Heart right ventricle (tissue), 16 donors: Measurements from ENCODE around the gene RAD51B. TPM values are rescaled to one million over a fixed set of nuclear protein-coding genes. Genes with fewer than 3 reads are reported as not detected.
A peak's percentile ranks its signal among the peaks of the same experiment; 100 is the strongest.

Experiments
- ATAC-seq, 8 donors: fragments of 200-7000 bp; cut with Tn5 transposase; one replicate each; pipeline ENCODE4 v1.9.1; 2020; ENCODE audit warnings: mild to moderate bottlenecking in 8 of 8, moderate library complexity in 8 of 8, moderate number of reproducible peaks in 1 of 8
- DNase-seq, 2 donors: peaks; one replicate each; pipeline ENCODE4 v3.0.0-alpha.2; 2020
- H3K27ac ChIP-seq, 10 donors: fragments of 200-600 bp; sonication (generic) in 2 of 10; one replicate each; pipeline versions ENCODE4 v1.5.0 to v1.8.0; 2020 to 2022; ENCODE audit warnings: mild to moderate bottlenecking in 3 of 10
- H3K27me3 ChIP-seq, 7 donors: fragments of 200-600 bp; one replicate each; pipeline ENCODE4 v1.8.0; 2021 to 2022; ENCODE audit warnings: mild to moderate bottlenecking in 2 of 7
- H3K36me3 ChIP-seq, 9 donors: fragments of 200-600 bp; sonication (generic) in 1 of 9; one replicate each; pipeline versions ENCODE4 v1.5.0 to v1.8.0; 2020 to 2022; ENCODE audit warnings: mild to moderate bottlenecking in 2 of 9
- H3K4me1 ChIP-seq, 9 donors: fragments of 200-600 bp; sonication (generic) in 1 of 9; one replicate each; pipeline versions ENCODE4 v1.5.0 to v1.8.0; 2020 to 2022; ENCODE audit warnings: mild to moderate bottlenecking in 4 of 9
- H3K4me3 ChIP-seq, 10 donors: fragments of 200-600 bp; sonication (generic) in 2 of 10; one replicate each; pipeline versions ENCODE4 v1.5.0 to v1.8.0; 2020 to 2022; ENCODE audit warnings: mild to moderate bottlenecking in 7 of 10, moderate library complexity in 2 of 10
- H3K9me3 ChIP-seq, 11 donors: fragments of 200-600 bp in 10 of 11; sonication (generic) in 2 of 11; one replicate each; pipeline versions ENCODE4 v1.5.0 to v1.8.0; 2013 to 2022; ENCODE audit warnings: mild to moderate bottlenecking in 2 of 11, control low read depth in 1 of 11, moderate library complexity in 1 of 11
- CTCF ChIP-seq, 9 donors: fragments of 200-600 bp; sonication (generic) in 2 of 9; IDR thresholded peaks; one replicate each; pipeline versions ENCODE4 v1.5.0 to v1.8.0; 2021 to 2022; ENCODE audit warnings: antibody characterized with exemption in 9 of 9, mild to moderate bottlenecking in 5 of 9, moderate library complexity in 1 of 9
- WGBS, 2 donors: extraction: QIAGEN DNeasy Blood & Tissue Kit; methylation state at CpG; one replicate each; pipeline ENCODE4 v1.1.7; 2013; ENCODE audit warnings: inconsistent platforms in 1 of 2; 5-methylcytosine and 5-hydroxymethylcytosine counted together
- intact Hi-C, 10 donors: fragments of 100-400 bp; cut with DNase I; formaldehyde crosslinking; loops; one replicate each; pipeline versions ENCODE4 v1.11.1 to v1.14.2; 2022
- polyA plus RNA-seq, 2 donors: library from polyadenylated mRNA; stranded (reverse); fragments of 200-250 nt; gene quantifications; one replicate each; pipeline ENCODE4 v1.2.3, GENCODE V29; 2013
- total RNA-seq, 10 donors: library from RNA; stranded (reverse); fragmentation: NEBNext Ultra II Directional in 3 of 10; extraction: Animal tissue kit (Norgen Biotek cat#: 25700) in 3 of 10; gene quantifications; one replicate each; pipeline versions ENCODE4 v1.2.1 to v1.2.4, GENCODE V29; 2021 to 2023
- donor health status: Arrhythmogenic right ventricular cardiomyopathy.
- donor health status: ischemic (EF 13 %, LVEDD 7.1; RV severe dilation, severe dysfunction).
- donor health status: healthy with polysubstance abuse.
- donor health status: DM: no; HTN: yes; CAD: no.
- donor health status: DM: no; HTN: no; CAD: no.
- donor health status: ischemic (EF 25% LVEDD 6.9; RV normal size, moderate dysfunction).
- donor health status: ischemic (EF 25% LVEDD 5.7; RV mildly dilated, moderate dysfunction).
- donor health status: healthy.
- donor health status: DM: yes; HTN: yes; CAD: no.
- donor health status: Ischemic cardiomyopathy.
- donor health status: ischemic (EF 35%, LVEDD 5.7; RV mildly dilated, moderate dysfunction).
- donor health status: nonischemic (EF 11% LVEDD 7.7; RV severe dilation, severe dysfunction).
- donor health status: DM: yes; HTN: yes; CAD: no.
- donor health status: PGD.
- donor health status: ischemic (EF 29% LVEDD 5.4; RV normal size, mild dysfunction).
- donor health status: nonischemic (EF 23%, LVEDD 6.1; RV moderate dilation, normal function).

Gene RAD51B
- total and polyA plus RNA-seq, 12 donors, result 0.88 to 8.6 (median 3.5) TPM

- DNase-seq (peak in 1 of 2 donors; percentile 29), ATAC-seq (peak in 6 of 8 donors; percentile 7 to 63 (median 48))
- Histone ChIP-seq H3K9me3 (peaks cover 0 to 4% (median 0%) of the 10 kb centered on the region in 11 donors), H3K36me3 (no peaks in the 10 kb centered on the region), H3K4me1 (peaks cover 4 to 75% (median 38%) of the 10 kb centered on the region in 9 donors), H3K27me3 (no peaks in the 10 kb centered on the region), H3K4me3 (peak overlapping the region in 1 of 10 donors; percentile 2), H3K27ac (peak overlapping the region; percentile 54 to 89 (median 80))
- 68 to 70% methylated on average over 1 of the region's 1 CpG for WGBS, 2 donors
- intact Hi-C loops, result loop anchor here in 2 of 10 donors (5.0 to 10.0 kb wide), 4 partner anchors 112 to 432 kb away; partner anchors contain the start of gene ZFP36L1 (in 1 of the 2)
- TF ChIP-seq CTCF (IDR thresholded peaks at IDR 0.05), result no peak
Observed at GRCh38 chr14:68377006-68377405, 557.4 kb downstream of the RAD51B start.

GRCh38 chr14:68377459-68377858, 557.9 kb downstream of the RAD51B start:
- intact Hi-C loops, result loop anchor here in 2 of 10 donors (5.0 to 10.0 kb wide), 4 partner anchors 113 to 433 kb away; partner anchors contain the start of gene ZFP36L1 (in 1 of the 2)
- no peak for TF ChIP-seq CTCF (IDR thresholded peaks at IDR 0.05)
- Histone ChIP-seq H3K27me3 (no peaks in the 10 kb centered on the region), H3K4me3 (peak overlapping the region in 1 of 10 donors; percentile 2), H3K36me3 (no peaks in the 10 kb centered on the region), H3K27ac (peak overlapping the region; percentile 54 to 89 (median 80)), H3K4me1 (peaks cover 4 to 76% (median 38%) of the 10 kb centered on the region in 9 donors), H3K9me3 (peaks cover 0 to 4% (median 0%) of the 10 kb centered on the region in 11 donors)
- DNase-seq (peak; percentile 54 to 77), ATAC-seq (peak; percentile 84 to 95 (median 90))
- WGBS, 2 donors, result 48 to 56% methylated on average over 8 of the region's 8 CpGs

- no peak for TF ChIP-seq CTCF (IDR thresholded peaks at IDR 0.05)
- 81 to 82% methylated on average over 8 of the region's 8 CpGs for WGBS, 2 donors
- DNase-seq (no peak), ATAC-seq (peak in 1 of 8 donors; percentile 25)
- no peaks in the 10 kb centered on the region for H3K27me3 ChIP-seq
- no peaks in the 10 kb centered on the region for H3K9me3 ChIP-seq
- H3K36me3 ChIP-seq, result no peaks in the 10 kb centered on the region
- intact Hi-C loops, result loop anchor here in 2 of 10 donors (5.0 to 10.0 kb wide), 4 partner anchors 115 to 435 kb away; partner anchors contain the start of gene ZFP36L1 (in 1 of the 2)
- H3K4me1 ChIP-seq, result peaks cover 4 to 92% (median 45%) of the 10 kb centered on the region in 9 donors
- H3K27ac ChIP-seq, result peak overlapping the region in 7 of 10 donors; percentile 5 to 89 (median 82)
- no peak overlapping the region for H3K4me3 ChIP-seq
Observed at GRCh38 chr14:68379510-68380328, 560.1 kb downstream of the RAD51B start.

- no peak overlapping the region for H3K4me3 ChIP-seq
- TF ChIP-seq CTCF (IDR thresholded peaks at IDR 0.05), result no peak
- H3K36me3 ChIP-seq, result no peaks in the 10 kb centered on the region
- H3K9me3 ChIP-seq, result no peaks in the 10 kb centered on the region
- H3K27ac ChIP-seq, result peak overlapping the region in 6 of 10 donors; percentile 1 to 89 (median 84)
- ATAC-seq, result no peak
- DNase-seq, result no peak
- no peaks in the 10 kb centered on the region for H3K27me3 ChIP-seq
- peaks cover 4 to 92% (median 46%) of the 10 kb centered on the region in 9 donors for H3K4me1 ChIP-seq
- intact Hi-C loops, result no loop called here
- 61 to 63% methylated on average over 1 of the region's 1 CpG for whole genome bisulfite sequencing, 2 donors
Observed at GRCh38 chr14:68380329-68380741, 560.8 kb downstream of the RAD51B start.
